Parathyroid adenoma (tissue), 2 donors: ENCODE measurements around the gene MYO3B.

Source experiments
- H2AFZ ChIP-seq: fragments of 300-600 bp; sonication (generic); one replicate; pipeline ENCODE4 v1.7.0; 2017; ENCODE audit warnings: antibody characterized with exemption, mild to moderate bottlenecking
- H3K27ac ChIP-seq: fragments of 300-600 bp; sonication (generic); one replicate; pipeline ENCODE4 v1.7.0; 2017
- H3K27me3 ChIP-seq: fragments of 300-600 bp; sonication (generic); one replicate; pipeline ENCODE4 v1.7.0; 2017; ENCODE audit warnings: low read length; ENCODE audit not compliant: control insufficient read depth, insufficient read depth
- H3K36me3 ChIP-seq: fragments of 300-600 bp; sonication (generic); one replicate; pipeline ENCODE4 v1.7.0; 2017; ENCODE audit warnings: low read length; ENCODE audit not compliant: control insufficient read depth, insufficient read depth
- H3K4me1 ChIP-seq: fragments of 300-600 bp; sonication (generic); one replicate; pipeline ENCODE4 v1.7.0; 2017; ENCODE audit warnings: control low read depth
- H3K4me2 ChIP-seq: fragments of 300-600 bp; sonication (generic); one replicate; pipeline ENCODE4 v1.7.0; 2017; ENCODE audit warnings: low read length
- H3K4me3 ChIP-seq: fragments of 300-600 bp; sonication (generic); one replicate; pipeline ENCODE4 v1.7.0; 2017; ENCODE audit warnings: low read depth, low read length
- H3K79me2 ChIP-seq: fragments of 300-600 bp; sonication (generic); one replicate; pipeline ENCODE4 v1.7.0; 2017; ENCODE audit warnings: control low read depth
- H3K9ac ChIP-seq: fragments of 300-600 bp; sonication (generic); one replicate; pipeline ENCODE4 v1.7.0; 2017; ENCODE audit warnings: mild to moderate bottlenecking
- H3K9me3 ChIP-seq: fragments of 300-600 bp; sonication (generic); one replicate; pipeline ENCODE4 v1.7.0; 2017; ENCODE audit warnings: low read length; ENCODE audit not compliant: control insufficient read depth
- CTCF ChIP-seq: fragments of 300-600 bp; sonication (generic); IDR thresholded peaks from one replicate; pipeline ENCODE4 v1.7.0; 2017; ENCODE audit warnings: antibody characterized with exemption, mild to moderate bottlenecking
- donor health status: primary hyperparathyroidism.

Gene MYO3B

DNA sequence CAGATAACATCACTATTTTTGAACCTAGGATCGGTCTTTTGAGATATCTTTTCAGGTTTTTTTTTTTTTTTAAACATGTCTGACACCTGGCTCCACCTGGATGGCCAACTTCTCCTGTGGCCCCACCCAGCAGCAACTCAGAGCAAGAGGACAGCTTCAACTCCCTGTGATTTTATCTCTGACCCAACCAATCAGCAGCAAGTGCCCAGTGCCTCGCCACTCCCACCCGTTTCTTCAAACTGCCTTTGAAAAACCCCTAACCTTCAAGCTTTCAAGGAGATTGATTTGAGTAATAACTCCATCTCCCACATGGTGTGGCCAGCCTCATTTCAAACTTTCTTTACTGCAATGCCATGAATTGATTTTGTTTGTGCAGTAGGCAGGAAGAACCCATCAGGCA lies 19.0 kb downstream of the MYO3B start:
- Histone ChIP-seq H3K4me1 (no peaks in the 10 kb centered on the region), H3K27ac (no peak overlapping the region), H3K79me2 (no peaks in the 10 kb centered on the region), H3K27me3 (no peaks in the 10 kb centered on the region), H3K9me3 (no peaks in the 10 kb centered on the region), H3K36me3 (no peaks in the 10 kb centered on the region), H3K4me2 (no peak overlapping the region), H2AFZ (no peak overlapping the region), H3K9ac (no peak overlapping the region), H3K4me3 (no peak overlapping the region)
- TF ChIP-seq CTCF = no peak

GRCh38 chr2:170201275-170201674 lies 23.3 kb downstream of the MYO3B start:
- no peaks in the 10 kb centered on the region for H3K27me3 ChIP-seq
- no peaks in the 10 kb centered on the region for H3K9me3 ChIP-seq
- no peaks in the 10 kb centered on the region for H3K79me2 ChIP-seq
- no peak overlapping the region for H3K9ac ChIP-seq
- H3K4me1 ChIP-seq = no peaks in the 10 kb centered on the region
- no peak for TF ChIP-seq CTCF
- no peak overlapping the region for H3K27ac ChIP-seq
- no peak overlapping the region for H3K4me2 ChIP-seq
- no peak overlapping the region for H2AFZ ChIP-seq
- H3K4me3 ChIP-seq = no peak overlapping the region
- H3K36me3 ChIP-seq = no peaks in the 10 kb centered on the region

GRCh38 chr2:170201734-170202393 lies 23.9 kb downstream of the MYO3B start:
- H3K9ac ChIP-seq = no peak overlapping the region
- no peaks in the 10 kb centered on the region for H3K4me1 ChIP-seq
- H3K4me2 ChIP-seq = no peak overlapping the region
- no peak for TF ChIP-seq CTCF
- H2AFZ ChIP-seq = no peak overlapping the region
- H3K9me3 ChIP-seq = no peaks in the 10 kb centered on the region
- H3K36me3 ChIP-seq = no peaks in the 10 kb centered on the region
- H3K27ac ChIP-seq = no peak overlapping the region
- H3K79me2 ChIP-seq = no peaks in the 10 kb centered on the region
- H3K27me3 ChIP-seq = no peaks in the 10 kb centered on the region
- H3K4me3 ChIP-seq = no peak overlapping the region

- no peak overlapping the region for H3K4me2 ChIP-seq
- H3K36me3 ChIP-seq = no peaks in the 10 kb centered on the region
- TF ChIP-seq CTCF = no peak
- H3K27ac ChIP-seq = no peak overlapping the region
- no peak overlapping the region for H3K9ac ChIP-seq
- H3K79me2 ChIP-seq = no peaks in the 10 kb centered on the region
- H3K27me3 ChIP-seq = no peaks in the 10 kb centered on the region
- no peak overlapping the region for H2AFZ ChIP-seq
- no peaks in the 10 kb centered on the region for H3K4me1 ChIP-seq
- H3K4me3 ChIP-seq = no peak overlapping the region
- no peaks in the 10 kb centered on the region for H3K9me3 ChIP-seq
Measured at GRCh38 chr2:170202437-170202836, 24.5 kb downstream of the MYO3B start.

GRCh38 chr2:170204298-170204951 lies 26.5 kb downstream of the MYO3B start:
- H3K9ac ChIP-seq = no peak overlapping the region
- no peak overlapping the region for H3K4me2 ChIP-seq
- H3K27me3 ChIP-seq = no peaks in the 10 kb centered on the region
- no peaks in the 10 kb centered on the region for H3K36me3 ChIP-seq
- H3K9me3 ChIP-seq = no peaks in the 10 kb centered on the region
- H2AFZ ChIP-seq = no peak overlapping the region
- no peaks in the 10 kb centered on the region for H3K79me2 ChIP-seq
- H3K4me3 ChIP-seq = no peak overlapping the region
- no peaks in the 10 kb centered on the region for H3K4me1 ChIP-seq
- TF ChIP-seq CTCF = no peak
- H3K27ac ChIP-seq = no peak overlapping the region
